Sigmoid colon (tissue), 4 donors: ENCODE results near the gene RPLP2.

Experiments
- EP300 ChIP-seq, 4 donors: sonication (generic); formaldehyde crosslinking; IDR thresholded peaks; one replicate each; pipeline ENCODE4 v1.6.1; 2017; ENCODE audit warnings: antibody characterized with exemption in 4 of 4
- POLR2A ChIP-seq, 2 donors: fragments of 450-650 bp; IDR thresholded peaks; one replicate each; pipeline ENCODE4 v1.6.1; 2016; ENCODE audit warnings: antibody characterized with exemption in 2 of 2, mild to moderate bottlenecking in 2 of 2, moderate library complexity in 2 of 2
- POLR2AphosphoS5 ChIP-seq, 4 donors: sonication (generic); formaldehyde crosslinking; IDR thresholded peaks; one replicate each; pipeline ENCODE4 v1.6.1; 2017; ENCODE audit warnings: antibody characterized with exemption in 4 of 4
- TF ChIP-seq, protein P1 (sequence below), 4 experiments: fragments of 450-650 bp in 3 of 4; fragments of 200-600 bp in 1 of 4; IDR thresholded peaks; one replicate each; pipeline ENCODE4 v1.5.1; 2016 to 2019; ENCODE audit warnings: antibody characterized with exemption in 4 of 4, mild to moderate bottlenecking in 3 of 4, moderate library complexity in 2 of 4

DNA sequence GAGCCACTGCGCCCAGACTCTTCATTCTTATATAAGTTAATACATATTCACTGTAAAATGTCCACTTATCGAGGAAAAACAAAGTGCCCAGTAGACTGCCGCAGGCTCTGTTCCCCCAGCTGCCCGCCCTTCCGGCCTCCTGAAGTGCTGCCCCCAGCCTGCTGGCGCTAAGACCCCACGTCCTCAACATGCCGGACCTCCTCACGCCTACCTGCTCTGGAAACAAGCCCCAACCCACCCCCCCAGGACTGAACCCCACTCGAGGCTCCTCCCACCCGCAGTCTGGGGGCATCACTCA is 33.6 kb upstream of the RPLP2 start:
- TF ChIP-seq, protein P1, sequence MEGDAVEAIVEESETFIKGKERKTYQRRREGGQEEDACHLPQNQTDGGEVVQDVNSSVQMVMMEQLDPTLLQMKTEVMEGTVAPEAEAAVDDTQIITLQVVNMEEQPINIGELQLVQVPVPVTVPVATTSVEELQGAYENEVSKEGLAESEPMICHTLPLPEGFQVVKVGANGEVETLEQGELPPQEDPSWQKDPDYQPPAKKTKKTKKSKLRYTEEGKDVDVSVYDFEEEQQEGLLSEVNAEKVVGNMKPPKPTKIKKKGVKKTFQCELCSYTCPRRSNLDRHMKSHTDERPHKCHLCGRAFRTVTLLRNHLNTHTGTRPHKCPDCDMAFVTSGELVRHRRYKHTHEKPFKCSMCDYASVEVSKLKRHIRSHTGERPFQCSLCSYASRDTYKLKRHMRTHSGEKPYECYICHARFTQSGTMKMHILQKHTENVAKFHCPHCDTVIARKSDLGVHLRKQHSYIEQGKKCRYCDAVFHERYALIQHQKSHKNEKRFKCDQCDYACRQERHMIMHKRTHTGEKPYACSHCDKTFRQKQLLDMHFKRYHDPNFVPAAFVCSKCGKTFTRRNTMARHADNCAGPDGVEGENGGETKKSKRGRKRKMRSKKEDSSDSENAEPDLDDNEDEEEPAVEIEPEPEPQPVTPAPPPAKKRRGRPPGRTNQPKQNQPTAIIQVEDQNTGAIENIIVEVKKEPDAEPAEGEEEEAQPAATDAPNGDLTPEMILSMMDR (IDR thresholded peaks at IDR 0.05) = no peak
- TF ChIP-seq POLR2AphosphoS5 (IDR thresholded peaks at IDR 0.05) (no peak), EP300 (IDR thresholded peaks at IDR 0.05) (no peak), POLR2A (IDR thresholded peaks at IDR 0.05) (no peak)
